ENCODE measurements around the gene PTPRG. TPM values are rescaled to one million over a fixed set of nuclear protein-coding genes. Genes with fewer than 3 reads are reported as not detected.

Gene PTPRG
- total and polyA plus RNA-seq, 10 of the 15 experiments (the other 5 are each of a cell fraction or from before 2014, with no cell fraction given): 0.29 to 20.7 (median 1.4) TPM

DNA sequence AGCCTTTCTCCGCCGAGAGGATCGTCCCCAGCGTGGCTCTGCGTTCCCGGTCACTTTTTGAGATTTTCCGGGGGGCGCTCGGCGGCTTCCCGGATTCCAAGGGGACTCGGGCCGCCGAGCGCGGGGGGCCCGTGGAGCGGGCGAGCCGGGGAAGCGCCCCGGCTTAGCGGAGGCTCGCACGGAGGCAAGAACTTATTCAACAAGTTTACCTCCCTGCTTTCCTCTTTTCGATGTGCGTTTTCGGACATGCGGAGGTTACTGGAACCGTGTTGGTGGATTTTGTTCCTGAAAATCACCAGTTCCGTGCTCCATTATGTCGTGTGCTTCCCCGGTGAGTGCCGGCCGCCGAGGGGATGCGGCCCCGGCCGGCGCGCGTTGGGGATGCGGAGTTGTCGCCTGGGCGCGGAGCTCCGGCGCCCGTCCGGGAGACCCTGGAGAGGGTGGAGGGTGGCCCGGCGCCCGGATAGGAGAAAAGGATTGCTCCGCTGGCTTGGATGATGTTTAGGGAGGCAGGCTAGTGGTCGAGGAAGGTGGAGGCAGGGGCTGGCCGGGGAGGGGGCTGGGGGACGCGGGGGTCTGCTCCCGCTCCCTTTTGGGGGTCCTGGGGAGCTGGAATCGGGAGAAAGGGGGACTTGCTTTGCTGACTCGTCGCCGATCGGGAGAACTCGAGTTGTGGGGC lies 810 bp downstream of the PTPRG start:
- H3K4me1 ChIP-seq (ENCODE audit: control insufficient read depth, insufficient read depth, low read length): no peaks in the 10 kb centered on the region
- ChIA-PET SMC1A (ENCODE audit: uncharacterized antibody, unreplicated experiment) (interaction anchor here (0.8 to 1.8 kb wide), 3 partner anchors 40 to 496 kb away, joined by 3 to 4 read pairs (median 3); no protein-coding TSS in a partner anchor), CTCF (interaction anchor here (0.6 to 1.2 kb wide), 5 partner anchors 209 to 375 kb away, joined by 3 read pairs; no protein-coding TSS in a partner anchor), POLR2A (interaction anchor here (0.6 to 1.4 kb wide), 10 partner anchors 8 to 1484 kb away, joined by 3 to 11 read pairs (median 6); no protein-coding TSS in a partner anchor), RAD21 (ENCODE audit: unreplicated experiment) (interaction anchor here (0.6 to 4.8 kb wide), 15 partner anchors 10 to 625 kb away, joined by 3 to 70 read pairs (median 4); no protein-coding TSS in a partner anchor)
- TF ChIP-seq HDAC6 (IDR thresholded peaks at IDR 0.05; ENCODE audit: unreplicated experiment) (peak; percentile 18), NBN (IDR thresholded peaks at IDR 0.05) (no peak), ZNF274 (IDR thresholded peaks at IDR 0.05; ENCODE audit: insufficient read depth, insufficient read length) (no peak)
- TF ChIP-seq, protein P1, sequence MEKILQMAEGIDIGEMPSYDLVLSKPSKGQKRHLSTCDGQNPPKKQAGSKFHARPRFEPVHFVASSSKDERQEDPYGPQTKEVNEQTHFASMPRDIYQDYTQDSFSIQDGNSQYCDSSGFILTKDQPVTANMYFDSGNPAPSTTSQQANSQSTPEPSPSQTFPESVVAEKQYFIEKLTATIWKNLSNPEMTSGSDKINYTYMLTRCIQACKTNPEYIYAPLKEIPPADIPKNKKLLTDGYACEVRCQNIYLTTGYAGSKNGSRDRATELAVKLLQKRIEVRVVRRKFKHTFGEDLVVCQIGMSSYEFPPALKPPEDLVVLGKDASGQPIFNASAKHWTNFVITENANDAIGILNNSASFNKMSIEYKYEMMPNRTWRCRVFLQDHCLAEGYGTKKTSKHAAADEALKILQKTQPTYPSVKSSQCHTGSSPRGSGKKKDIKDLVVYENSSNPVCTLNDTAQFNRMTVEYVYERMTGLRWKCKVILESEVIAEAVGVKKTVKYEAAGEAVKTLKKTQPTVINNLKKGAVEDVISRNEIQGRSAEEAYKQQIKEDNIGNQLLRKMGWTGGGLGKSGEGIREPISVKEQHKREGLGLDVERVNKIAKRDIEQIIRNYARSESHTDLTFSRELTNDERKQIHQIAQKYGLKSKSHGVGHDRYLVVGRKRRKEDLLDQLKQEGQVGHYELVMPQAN (conservative IDR thresholded peaks at IDR 0.05): 0 out of 2 replicates have a peak, but pooled peaks have one; percentile 4
- no TSS peak for BruUV-seq (replicated peaks)
- H3K4me2 ChIP-seq (ENCODE audit: control insufficient read depth, insufficient read depth): peak overlapping the region; percentile 70; the same call in 1 of the 2 replicates
- DNase-seq (ENCODE audit: low read depth, low spot score) (no peak), ATAC-seq (peak; percentile 4; the same call in 2 of the 3 replicates), FAIRE-seq (no peak)
- intact Hi-C loops (cut with micrococcal nuclease; ENCODE audit: unreplicated experiment): loop anchor here (5.0 to 10.0 kb wide), 8 partner anchors 75 to 625 kb away; no protein-coding TSS in a partner anchor
- no peaks in the 10 kb centered on the region for H3K79me2 ChIP-seq (ENCODE audit: control insufficient read depth, insufficient read depth, low read length)
- in situ Hi-C loops (cut with MboI): loop anchor here (10.0 kb wide), 1 partner anchor 623 kb away; no protein-coding TSS in a partner anchor
- H3K9me3 ChIP-seq (replicated peaks; ENCODE audit: control insufficient read depth, insufficient read depth, low read length): no peaks in the 10 kb centered on the region; the same call in 2 of the 3 replicates
- 9% methylated on average over 56 of the region's 65 CpGs for WGBS (ENCODE audit: insufficient coverage, insufficient replicate concordance, low lambda C conversion rate, missing lambda C conversion rate)
- H4K20me1 ChIP-seq (ENCODE audit: control insufficient read depth, insufficient read depth): no peaks in the 10 kb centered on the region
- no peak overlapping the region for H2AFZ ChIP-seq (ENCODE audit: control insufficient read depth, low read depth, low read length)
- peak overlapping the region; percentile 59 for H3K4me3 ChIP-seq
- H3K9ac ChIP-seq (ENCODE audit: control insufficient read depth, insufficient read depth, low read length): no peak overlapping the region
- peaks cover 5 to 20% of the 10 kb centered on the region in 2 experiments for H3K27me3 ChIP-seq (replicated peaks in 1 of 2; ENCODE audit: control insufficient read depth in 2 of 2, insufficient read depth in 2 of 2, low read length in 1 of 2)
- H3K36me3 ChIP-seq (ENCODE audit: control insufficient read depth in 2 of 2, insufficient read depth in 2 of 2, low read length in 1 of 2): no peaks in the 10 kb centered on the region
- H3K27ac ChIP-seq (ENCODE audit: control insufficient read depth, insufficient read depth): no peak overlapping the region
